IPS DF 6.9 (cell line): ENCODE results near the gene THADA.
"Not testable (repeated sequence)": the region's sequence is repeated elsewhere in the genome, so short reads cannot be mapped to it uniquely, and the experiment has no call there.

Experiments
- DNase-seq: peaks from one replicate; pipeline ENCODE4 v3.0.0-alpha.2; 2013; ENCODE audit warnings: low read depth, low spot score
- H3K27ac ChIP-seq: one replicate; pipeline ENCODE4 v1.5.1; 2013; ENCODE audit warnings: low read length, control low read depth
- H3K27me3 ChIP-seq: 2 replicates; pipeline ENCODE4 v1.6.1; 2013; ENCODE audit warnings: mild to moderate bottlenecking, low read length; ENCODE audit not compliant: control insufficient read depth, insufficient read depth
- H3K36me3 ChIP-seq: 2 replicates; pipeline ENCODE4 v1.6.1; 2013; ENCODE audit warnings: low read length; ENCODE audit not compliant: control insufficient read depth, insufficient read depth
- H3K4me1 ChIP-seq: 2 replicates; pipeline ENCODE4 v1.6.1; 2013; ENCODE audit warnings: low read length; ENCODE audit not compliant: control insufficient read depth, insufficient read depth
- H3K4me3 ChIP-seq: 2 replicates; pipeline ENCODE4 v1.5.1; 2013; ENCODE audit warnings: mild to moderate bottlenecking, low read length
- H3K9me3 ChIP-seq: 2 replicates; pipeline ENCODE4 v1.6.1; 2013; ENCODE audit warnings: low read length, inconsistent platforms; ENCODE audit not compliant: control insufficient read depth, insufficient read depth
- WGBS: extraction: QIAGEN DNeasy Blood & Tissue Kit; methylation state at CpG from one replicate; pipeline ENCODE4 v1.1.7; 2013; ENCODE audit warnings: mixed read lengths, missing lambda C conversion rate; ENCODE audit not compliant: insufficient read length, insufficient coverage; 5-methylcytosine and 5-hydroxymethylcytosine counted together

The THADA gene

DNA sequence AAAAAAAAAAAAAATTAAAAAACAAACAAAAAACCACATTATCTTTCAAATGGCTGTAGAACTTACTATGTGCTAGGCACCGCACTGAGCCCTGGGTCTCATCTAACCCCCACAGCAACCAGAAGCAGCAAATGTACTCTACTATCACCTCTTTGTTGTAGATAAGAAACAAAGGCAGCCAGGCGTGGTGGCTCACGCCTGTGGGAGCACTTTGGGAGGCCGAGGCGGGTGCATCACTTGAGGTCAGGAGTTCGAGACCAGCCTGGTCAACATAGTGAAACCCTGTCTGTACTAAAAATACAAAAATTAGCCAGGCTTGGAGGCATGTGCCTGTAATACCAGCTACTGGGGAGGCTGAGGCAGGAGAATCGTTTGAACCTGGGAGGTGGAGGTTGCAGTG, 406.0 kb downstream of the THADA start:
- H3K27me3 ChIP-seq, H3K4me1 ChIP-seq, DNase-seq, H3K27ac ChIP-seq, H3K36me3 ChIP-seq, H3K4me3 ChIP-seq, H3K9me3 ChIP-seq: not testable (repeated sequence)
- no CpG with 5 or more reads among the region's 7 CpGs for whole genome bisulfite sequencing

DNA sequence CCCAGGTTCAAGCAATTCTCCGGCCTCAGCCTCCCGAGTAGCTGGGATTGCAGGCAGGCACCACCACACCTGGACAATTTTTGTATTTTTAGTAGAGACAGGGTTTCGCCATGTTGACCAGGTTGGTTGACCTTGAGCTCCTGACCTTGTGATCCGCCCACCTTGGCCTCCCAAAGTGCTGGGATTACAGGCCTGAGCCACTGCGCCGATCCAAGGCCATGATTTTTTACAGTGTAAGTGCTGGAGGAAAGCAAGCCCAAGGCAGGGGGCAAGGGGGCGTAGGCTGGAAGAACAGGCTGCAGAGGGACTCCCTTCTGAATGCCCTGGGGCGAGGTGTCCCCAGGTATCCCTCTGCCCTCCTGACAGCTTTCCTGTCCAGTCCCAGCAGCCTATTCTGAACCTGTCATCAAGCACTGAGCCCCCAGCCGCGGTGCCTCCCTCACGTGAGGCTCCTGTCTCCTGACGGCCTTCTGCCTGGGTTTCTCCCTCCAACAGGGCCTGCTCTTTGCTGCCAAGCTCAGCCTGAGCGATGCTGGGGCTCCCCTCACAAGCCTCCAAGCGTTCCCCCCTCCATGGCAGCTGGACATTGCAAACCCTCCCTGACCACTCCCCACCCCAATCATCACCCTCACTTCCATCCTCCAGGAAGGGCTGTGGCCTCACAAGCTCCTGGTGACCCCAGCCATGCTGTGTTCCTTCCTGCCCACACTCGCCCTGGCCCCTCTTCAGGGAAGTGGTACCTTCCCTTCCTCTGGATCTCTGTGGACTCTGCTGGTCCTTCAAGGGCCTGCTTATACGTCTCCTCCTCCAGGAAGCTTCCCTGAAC, 407.1 kb downstream of the THADA start:
- H3K36me3 ChIP-seq = no peaks in the 10 kb centered on the region
- no peak for DNase-seq
- no CpG with 5 or more reads among the region's 16 CpGs for WGBS
- H3K27ac ChIP-seq = no peak overlapping the region
- no peak overlapping the region for H3K4me3 ChIP-seq
- H3K27me3 ChIP-seq = no peaks in the 10 kb centered on the region
- no peaks in the 10 kb centered on the region for H3K9me3 ChIP-seq
- H3K4me1 ChIP-seq = peaks cover 8% of the 10 kb centered on the region

DNA sequence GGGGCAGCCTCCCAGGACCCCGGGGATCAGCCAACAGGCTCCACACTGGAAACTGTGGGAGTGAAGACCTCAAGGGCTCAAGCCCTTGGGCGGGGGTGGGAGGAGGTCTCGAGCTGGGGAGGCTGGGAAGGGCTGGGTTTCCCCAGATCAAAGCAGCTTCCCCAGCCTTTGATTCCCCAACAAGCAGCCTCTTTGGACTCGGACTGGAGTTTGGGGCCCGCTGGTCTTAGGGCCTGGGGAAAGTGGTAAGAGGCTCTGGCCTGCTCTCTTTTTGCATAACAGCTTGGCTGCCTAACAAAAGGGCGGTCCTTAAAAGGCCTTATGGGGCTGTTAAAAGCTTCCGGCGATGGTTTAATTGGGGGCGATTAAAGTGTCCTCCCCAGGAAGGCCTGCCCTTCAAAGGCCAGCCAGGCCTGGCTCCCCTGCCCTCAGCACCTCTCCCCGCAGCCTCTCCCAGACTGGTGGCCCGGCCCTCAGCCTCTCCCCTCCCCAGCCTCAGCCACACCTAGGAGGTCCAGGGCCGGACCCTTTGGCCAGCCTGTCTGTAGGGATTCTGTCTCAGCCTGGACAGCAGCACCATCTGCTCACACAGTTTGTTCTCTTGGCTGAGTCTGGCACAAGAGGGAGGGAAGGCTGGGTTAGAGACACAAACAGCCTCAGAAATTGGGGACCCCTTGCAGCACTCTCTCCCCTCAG, 409.0 kb downstream of the THADA start:
- no peaks in the 10 kb centered on the region for H3K36me3 ChIP-seq
- peaks cover 9% of the 10 kb centered on the region for H3K4me1 ChIP-seq
- no peak overlapping the region for H3K4me3 ChIP-seq
- DNase-seq = no peak
- no peaks in the 10 kb centered on the region for H3K27me3 ChIP-seq
- no peaks in the 10 kb centered on the region for H3K9me3 ChIP-seq
- H3K27ac ChIP-seq = no peak overlapping the region
- no CpG with 5 or more reads among the region's 12 CpGs for WGBS

DNA sequence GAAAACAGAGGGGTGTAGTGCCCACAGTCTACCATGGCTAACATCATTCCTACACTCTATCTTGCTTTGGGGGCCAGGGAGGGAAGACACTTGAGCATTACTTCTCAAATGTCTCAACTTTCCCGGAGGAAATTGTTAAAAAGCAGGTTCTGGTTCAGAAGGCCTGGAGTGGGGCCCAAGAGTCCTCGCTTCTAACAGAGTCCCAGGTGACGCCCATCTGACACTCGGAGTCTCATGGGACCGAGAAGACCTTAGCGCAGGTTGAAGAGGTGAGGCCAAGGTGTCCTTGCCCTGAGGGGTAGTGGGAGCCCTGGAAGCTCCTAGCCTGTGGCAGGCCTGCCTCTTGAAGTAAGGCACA, 409.5 kb downstream of the THADA start:
- WGBS = no CpG with 5 or more reads among the region's 6 CpGs
- Histone ChIP-seq H3K36me3 (no peaks in the 10 kb centered on the region), H3K27ac (no peak overlapping the region), H3K4me3 (no peak overlapping the region), H3K27me3 (no peaks in the 10 kb centered on the region), H3K9me3 (no peaks in the 10 kb centered on the region), H3K4me1 (peaks cover 9% of the 10 kb centered on the region)
- DNase-seq = no peak

DNA sequence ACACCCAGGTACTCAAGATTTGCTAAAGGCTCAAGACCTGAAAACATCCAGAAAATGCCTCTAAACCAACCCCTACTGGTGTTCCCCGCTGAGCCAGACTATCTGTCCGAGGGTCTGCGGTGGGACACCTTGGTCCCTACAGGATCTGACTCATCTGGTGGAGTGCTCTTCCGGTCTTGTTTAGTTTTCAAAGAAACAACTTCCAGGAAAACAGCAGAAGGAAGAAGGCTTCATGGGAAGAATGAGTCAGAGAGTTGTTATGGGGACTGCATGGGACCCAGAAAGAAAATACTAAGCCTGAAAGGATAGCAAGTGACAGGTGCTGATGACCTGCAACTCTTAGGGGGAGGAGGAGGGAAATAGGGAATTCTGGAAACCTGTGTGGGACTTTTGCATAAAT, 410.7 kb downstream of the THADA start:
- peaks cover 15% of the 10 kb centered on the region for H3K4me1 ChIP-seq
- no peaks in the 10 kb centered on the region for H3K27me3 ChIP-seq
- DNase-seq = no peak
- no CpG with 5 or more reads among the region's 4 CpGs for WGBS
- H3K4me3 ChIP-seq = no peak overlapping the region
- H3K27ac ChIP-seq = no peak overlapping the region
- no peaks in the 10 kb centered on the region for H3K36me3 ChIP-seq
- H3K9me3 ChIP-seq = no peaks in the 10 kb centered on the region

DNA sequence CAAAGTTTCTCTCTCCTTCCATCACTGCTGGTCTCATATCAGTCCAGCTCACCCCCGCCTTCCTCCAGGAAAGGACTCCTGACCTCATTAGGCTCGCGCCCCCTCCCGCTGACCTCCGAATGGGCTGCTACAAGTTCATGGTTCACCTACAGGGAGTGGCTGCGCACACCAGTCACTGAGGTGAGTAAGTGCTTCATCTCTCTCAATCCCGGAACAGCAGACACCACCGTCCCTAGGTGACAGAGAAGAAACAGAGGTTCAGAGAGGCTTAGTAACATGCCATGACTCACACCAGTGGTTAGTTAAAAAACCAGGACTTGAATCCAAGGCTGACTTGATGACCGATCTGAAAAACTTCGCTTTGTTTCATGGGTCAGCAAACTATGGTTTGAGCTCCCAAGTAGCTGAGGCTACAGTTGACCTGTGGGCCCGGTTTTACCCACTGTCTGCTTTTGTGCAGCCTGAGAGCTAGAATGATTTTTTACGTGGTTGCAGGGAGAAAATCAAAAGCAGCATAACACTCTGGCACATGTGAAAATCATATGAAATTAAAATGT, 411.4 kb downstream of the THADA start:
- Histone ChIP-seq H3K27ac (no peak overlapping the region), H3K27me3 (no peaks in the 10 kb centered on the region)
- DNase-seq = no peak

DNA sequence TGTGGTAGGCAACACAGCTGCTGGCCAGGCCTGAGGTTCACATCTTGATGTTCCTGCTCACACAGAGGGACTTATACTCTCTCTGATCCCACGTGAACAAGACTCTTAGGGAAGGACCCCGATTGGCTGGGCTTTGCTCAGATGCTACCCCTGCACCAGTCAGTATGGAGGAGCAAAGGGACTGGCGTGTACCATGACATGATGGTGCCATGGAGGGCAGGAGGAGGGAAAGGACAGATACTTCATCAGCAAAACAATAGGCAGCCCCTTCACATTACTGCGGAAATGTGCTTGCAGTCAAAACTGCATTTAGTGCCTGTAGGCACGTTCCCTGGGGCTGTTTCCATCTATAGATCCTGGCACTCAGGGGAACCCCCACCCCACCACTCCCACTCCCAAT, 412.1 kb downstream of the THADA start:
- Histone ChIP-seq H3K36me3 (no peaks in the 10 kb centered on the region), H3K27me3 (no peaks in the 10 kb centered on the region), H3K4me3 (no peak overlapping the region), H3K9me3 (no peaks in the 10 kb centered on the region), H3K27ac (no peak overlapping the region), H3K4me1 (peaks cover 15% of the 10 kb centered on the region)
- no CpG with 5 or more reads among the region's 5 CpGs for WGBS
- DNase-seq = no peak

More for the DNA sequence above, 411.4 kb downstream of the THADA start:
- H3K4me1 ChIP-seq = peaks cover 15% of the 10 kb centered on the region
- no CpG with 5 or more reads among the region's 12 CpGs for WGBS
- H3K9me3 ChIP-seq = no peaks in the 10 kb centered on the region
- H3K4me3 ChIP-seq = no peak overlapping the region
- H3K36me3 ChIP-seq = no peaks in the 10 kb centered on the region

DNA sequence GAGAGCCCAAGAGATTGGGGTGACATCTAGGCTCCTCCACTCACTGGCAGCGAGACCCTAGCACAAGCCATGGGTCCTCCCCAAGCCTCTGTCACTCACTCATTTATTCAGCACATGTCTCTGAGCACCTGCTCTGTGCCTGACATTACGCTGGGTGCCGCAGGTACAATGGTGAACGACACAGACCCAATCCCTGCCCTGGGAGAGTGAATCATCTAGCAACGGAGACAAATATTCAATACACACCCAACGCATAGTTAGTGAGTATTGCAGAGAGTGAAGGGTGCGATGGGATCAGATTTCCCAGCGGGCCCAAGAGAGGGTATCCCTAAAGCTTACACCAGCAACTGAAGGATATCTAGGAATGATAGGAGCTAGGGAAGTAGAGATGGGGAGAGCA, 414.9 kb downstream of the THADA start:
- WGBS = no CpG with 5 or more reads among the region's 8 CpGs
- peak overlapping the region; percentile 54 for H3K27ac ChIP-seq
- H3K4me1 ChIP-seq = peaks cover 13% of the 10 kb centered on the region
- H3K36me3 ChIP-seq = no peaks in the 10 kb centered on the region
- H3K4me3 ChIP-seq = no peak overlapping the region
- no peaks in the 10 kb centered on the region; the same call in 1 of the 2 replicates for H3K9me3 ChIP-seq
- DNase-seq = no peak
- no peaks in the 10 kb centered on the region for H3K27me3 ChIP-seq
